ENCODE measurements around the gene CCDC90B.

DNA sequence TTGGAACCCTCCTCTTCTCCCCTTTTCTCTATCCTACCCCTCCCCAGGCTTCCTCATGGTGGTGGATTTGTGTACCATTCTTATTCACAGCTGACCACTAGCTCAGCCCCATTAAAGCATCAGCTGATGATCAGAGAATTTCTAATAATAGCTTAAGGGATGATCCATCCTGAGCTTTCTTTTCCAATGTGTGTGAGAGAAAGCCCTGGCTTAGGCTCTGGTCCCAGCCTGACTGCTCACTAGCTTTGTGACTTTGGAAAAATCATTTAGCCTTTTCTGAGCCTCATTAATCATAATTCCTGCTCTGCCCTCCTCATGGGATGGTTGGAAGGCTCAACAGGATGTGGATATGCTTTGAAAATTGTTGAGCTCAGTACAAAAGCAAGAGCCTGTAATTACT, 26.3 kb upstream of the CCDC90B start:
- no peak for TF ChIP-seq EZH2 (IDR thresholded peaks at IDR 0.05; ENCODE audit: borderline replicate concordance, low read depth, low read length, severe bottlenecking)
- TF ChIP-seq, protein P1, sequence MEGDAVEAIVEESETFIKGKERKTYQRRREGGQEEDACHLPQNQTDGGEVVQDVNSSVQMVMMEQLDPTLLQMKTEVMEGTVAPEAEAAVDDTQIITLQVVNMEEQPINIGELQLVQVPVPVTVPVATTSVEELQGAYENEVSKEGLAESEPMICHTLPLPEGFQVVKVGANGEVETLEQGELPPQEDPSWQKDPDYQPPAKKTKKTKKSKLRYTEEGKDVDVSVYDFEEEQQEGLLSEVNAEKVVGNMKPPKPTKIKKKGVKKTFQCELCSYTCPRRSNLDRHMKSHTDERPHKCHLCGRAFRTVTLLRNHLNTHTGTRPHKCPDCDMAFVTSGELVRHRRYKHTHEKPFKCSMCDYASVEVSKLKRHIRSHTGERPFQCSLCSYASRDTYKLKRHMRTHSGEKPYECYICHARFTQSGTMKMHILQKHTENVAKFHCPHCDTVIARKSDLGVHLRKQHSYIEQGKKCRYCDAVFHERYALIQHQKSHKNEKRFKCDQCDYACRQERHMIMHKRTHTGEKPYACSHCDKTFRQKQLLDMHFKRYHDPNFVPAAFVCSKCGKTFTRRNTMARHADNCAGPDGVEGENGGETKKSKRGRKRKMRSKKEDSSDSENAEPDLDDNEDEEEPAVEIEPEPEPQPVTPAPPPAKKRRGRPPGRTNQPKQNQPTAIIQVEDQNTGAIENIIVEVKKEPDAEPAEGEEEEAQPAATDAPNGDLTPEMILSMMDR (IDR thresholded peaks at IDR 0.05; ENCODE audit: extremely low read depth in 1 of 2, insufficient read depth in 1 of 2, low read depth in 1 of 2, low read length in 2 of 2), result no peak
- TF ChIP-seq FOS (IDR thresholded peaks at IDR 0.05; ENCODE audit: borderline replicate concordance, insufficient read depth, low read length), result no peak
- no peak for TF ChIP-seq POLR2AphosphoS5 (IDR thresholded peaks at IDR 0.05; ENCODE audit: insufficient read depth, low read depth, low read length)
- TF ChIP-seq POLR2A (IDR thresholded peaks at IDR 0.05; ENCODE audit: low read depth, low read length), result no peak
